ENCODE results near the gene SNAP25. TPM values are rescaled to one million over a fixed set of nuclear protein-coding genes. Genes with fewer than 3 reads are reported as not detected.
A peak's percentile ranks its signal among the peaks of the same experiment; 100 is the strongest.

Gene SNAP25
- total RNA-seq, 1 experiment from 2014 or later, result not detected

DNA sequence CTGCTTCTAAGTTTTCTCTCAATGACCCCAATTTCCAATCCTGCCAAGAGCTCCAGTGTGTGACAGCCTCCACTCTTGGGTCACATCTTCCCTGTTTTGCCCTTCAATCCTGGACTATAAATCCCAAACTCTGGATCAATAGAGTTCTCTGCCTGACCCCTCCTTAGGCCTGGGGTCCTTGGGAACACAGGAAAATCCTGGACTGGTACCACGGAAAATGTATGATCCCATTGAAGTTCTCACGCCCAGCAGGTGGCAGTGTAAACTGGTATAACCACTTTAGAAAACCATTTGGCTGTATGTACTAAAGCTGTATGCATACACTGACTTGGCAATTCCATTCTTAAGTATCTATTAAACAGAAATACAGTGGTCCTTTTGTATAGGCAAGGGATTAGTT lies 98.0 kb downstream of the SNAP25 start:
- Histone ChIP-seq H4K20me1 (ENCODE audit: low read length) (no peaks in the 10 kb centered on the region), H3K4me2 (ENCODE audit: low read length) (no peak overlapping the region), H3K79me2 (ENCODE audit: low read length) (no peaks in the 10 kb centered on the region), H3K27me3 (ENCODE audit: low read length) (peaks cover 27% of the 10 kb centered on the region), H3K4me3 (ENCODE audit: low read length) (no peak overlapping the region), H3K4me1 (ENCODE audit: insufficient read depth, low read length) (no peaks in the 10 kb centered on the region), H3F3A (ENCODE audit: low read length, unreplicated experiment) (no peaks in the 10 kb centered on the region), H3K9ac (ENCODE audit: low read length) (no peak overlapping the region), H2AFZ (ENCODE audit: low read length) (no peak overlapping the region), H3K9me2 (replicated peaks; ENCODE audit: low read length) (no peaks in the 10 kb centered on the region), H3K36me3 (ENCODE audit: low read depth, low read length) (no peaks in the 10 kb centered on the region), H3K9me3 (ENCODE audit: low read length) (no peaks in the 10 kb centered on the region), H3K27ac (ENCODE audit: low read length) (no peak overlapping the region)
- intact Hi-C loops (cut with micrococcal nuclease), result loop anchor here (1.0 to 5.0 kb wide), 3 partner anchors 111 to 1226 kb away; no protein-coding TSS in a partner anchor
- ATAC-seq (peak; percentile 45), DNase-seq (peak; percentile 57)
- POLR2A ChIA-PET (ENCODE audit: unreplicated experiment), result no interaction called here
- CTCF ChIA-PET, result interaction anchor here (0.6 to 1.2 kb wide), 3 partner anchors 220 to 463 kb away, joined by 3 to 4 read pairs (median 3); no protein-coding TSS in a partner anchor
- no TSS peak for BruUV-seq (replicated peaks)
- TF ChIP-seq EZH2 (IDR thresholded peaks at IDR 0.05; ENCODE audit: low read length, unreplicated experiment) (no peak), EZH2phosphoT487 (IDR thresholded peaks at IDR 0.05; ENCODE audit: borderline replicate concordance, low read length) (no peak)
- TF ChIP-seq, protein P1, sequence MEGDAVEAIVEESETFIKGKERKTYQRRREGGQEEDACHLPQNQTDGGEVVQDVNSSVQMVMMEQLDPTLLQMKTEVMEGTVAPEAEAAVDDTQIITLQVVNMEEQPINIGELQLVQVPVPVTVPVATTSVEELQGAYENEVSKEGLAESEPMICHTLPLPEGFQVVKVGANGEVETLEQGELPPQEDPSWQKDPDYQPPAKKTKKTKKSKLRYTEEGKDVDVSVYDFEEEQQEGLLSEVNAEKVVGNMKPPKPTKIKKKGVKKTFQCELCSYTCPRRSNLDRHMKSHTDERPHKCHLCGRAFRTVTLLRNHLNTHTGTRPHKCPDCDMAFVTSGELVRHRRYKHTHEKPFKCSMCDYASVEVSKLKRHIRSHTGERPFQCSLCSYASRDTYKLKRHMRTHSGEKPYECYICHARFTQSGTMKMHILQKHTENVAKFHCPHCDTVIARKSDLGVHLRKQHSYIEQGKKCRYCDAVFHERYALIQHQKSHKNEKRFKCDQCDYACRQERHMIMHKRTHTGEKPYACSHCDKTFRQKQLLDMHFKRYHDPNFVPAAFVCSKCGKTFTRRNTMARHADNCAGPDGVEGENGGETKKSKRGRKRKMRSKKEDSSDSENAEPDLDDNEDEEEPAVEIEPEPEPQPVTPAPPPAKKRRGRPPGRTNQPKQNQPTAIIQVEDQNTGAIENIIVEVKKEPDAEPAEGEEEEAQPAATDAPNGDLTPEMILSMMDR (conservative IDR thresholded peaks at IDR 0.05; ENCODE audit: low read depth, low read length), result peak; percentile 73

DNA sequence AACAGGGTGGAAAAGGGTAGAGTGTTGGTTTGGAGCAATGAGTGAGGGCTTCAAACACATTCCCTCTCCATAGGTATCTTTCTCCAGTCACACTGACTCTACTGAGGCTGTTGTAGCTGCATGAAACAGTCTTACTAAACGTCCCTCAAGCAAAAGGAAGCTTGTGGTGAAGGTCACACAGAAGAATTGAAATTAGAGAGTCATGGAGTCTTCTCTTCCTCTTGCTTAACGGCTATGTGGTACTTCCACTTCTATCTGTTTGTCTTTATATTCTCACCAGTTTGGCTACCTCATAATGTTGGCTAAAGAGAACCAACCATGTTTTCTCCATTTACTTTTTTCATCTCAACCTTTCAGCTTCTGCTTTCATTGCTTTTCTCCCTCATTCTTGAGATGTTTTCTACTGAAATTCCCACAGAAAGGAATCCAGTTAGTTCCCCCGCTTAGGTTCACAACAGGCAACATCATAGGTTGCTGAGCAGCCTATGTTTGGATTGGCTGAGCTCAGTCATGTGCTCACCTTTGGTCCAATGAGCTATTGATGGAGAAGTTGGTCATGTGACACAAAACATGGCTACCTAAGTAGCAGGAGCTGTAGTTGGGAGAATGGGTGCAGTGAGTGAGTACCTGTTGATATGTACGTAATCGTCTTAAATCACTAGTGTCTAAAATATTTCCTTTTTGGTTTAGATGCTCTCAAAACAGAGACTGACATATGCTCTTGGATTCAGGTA lies 99.8 kb downstream of the SNAP25 start:
- no TSS peak for BruUV-seq (replicated peaks)
- CTCF ChIA-PET, result no interaction called here

More for the DNA sequence above, 99.8 kb downstream of the SNAP25 start:
- H3K4me1 ChIP-seq (ENCODE audit: insufficient read depth, low read length), result 0 out of 2 replicates have a peak, but pooled peaks cover 7% of the 10 kb centered on the region
- TF ChIP-seq EZH2 (IDR thresholded peaks at IDR 0.05; ENCODE audit: low read length, unreplicated experiment) (no peak), EZH2phosphoT487 (IDR thresholded peaks at IDR 0.05; ENCODE audit: borderline replicate concordance, low read length) (no peak)
- TF ChIP-seq, protein P1 (conservative IDR thresholded peaks at IDR 0.05; ENCODE audit: low read depth, low read length), result no peak
- no peaks in the 10 kb centered on the region for H3K79me2 ChIP-seq (ENCODE audit: low read length)
- no peak overlapping the region for H3K4me2 ChIP-seq (ENCODE audit: low read length)
- no peaks in the 10 kb centered on the region for H3K36me3 ChIP-seq (ENCODE audit: low read depth, low read length)
- no peaks in the 10 kb centered on the region for H3F3A ChIP-seq (ENCODE audit: low read length, unreplicated experiment)
- DNase-seq (no peak), ATAC-seq (no peak)
- H4K20me1 ChIP-seq (ENCODE audit: low read length), result no peaks in the 10 kb centered on the region
- H2AFZ ChIP-seq (ENCODE audit: low read length), result no peak overlapping the region
- peaks cover 26% of the 10 kb centered on the region for H3K27me3 ChIP-seq (ENCODE audit: low read length)
- no peaks in the 10 kb centered on the region for H3K9me3 ChIP-seq (ENCODE audit: low read length)
- no peaks in the 10 kb centered on the region for H3K9me2 ChIP-seq (replicated peaks; ENCODE audit: low read length)
- intact Hi-C loops (cut with micrococcal nuclease), result loop anchor here (5.0 kb wide), 2 partner anchors 219 to 1224 kb away; no protein-coding TSS in a partner anchor
- no peak overlapping the region for H3K4me3 ChIP-seq (ENCODE audit: low read length)
- H3K9ac ChIP-seq (ENCODE audit: low read length), result no peak overlapping the region
- H3K27ac ChIP-seq (ENCODE audit: low read length), result no peak overlapping the region
- POLR2A ChIA-PET (ENCODE audit: unreplicated experiment), result no interaction called here
